HepG2 (cell line): Measurements from ENCODE around the gene CHKA. TPM values are rescaled to one million over a fixed set of nuclear protein-coding genes. Genes with fewer than 3 reads are reported as not detected.

ENCODE experiments used
- BHLHE40 ChIP-seq: IDR thresholded peaks from 2 replicates; pipeline ENCODE4 v1.6.1; 2011; ENCODE audit warnings: low read length, improper control_type of control experiment
- HNF4G ChIP-seq, 2 experiments: sonication (generic) in 1 of 2; formaldehyde crosslinking in 1 of 2; IDR thresholded peaks; 2 replicates each; pipeline versions ENCODE4 v1.4.0 to v1.6.1; 2011 to 2020; ENCODE audit warnings: borderline replicate concordance in 2 of 2, low read depth in 2 of 2, mild to moderate bottlenecking in 2 of 2, low read length in 1 of 2, missing genetic modification reagents in 1 of 2, moderate library complexity in 1 of 2
- MXD4 ChIP-seq: IDR thresholded peaks from 2 replicates; pipeline ENCODE4 v1.6.1; 2016; ENCODE audit warnings: mild to moderate bottlenecking, missing biosample characterization, missing genetic modification reagents
- PCBP2 ChIP-seq: fragments of 200-400 bp; formaldehyde crosslinking; optimal IDR thresholded peaks from 2 replicates; pipeline ENCODE3; 2018; ENCODE audit warnings: low read length, low read depth; ENCODE audit not compliant: poor library complexity, severe bottlenecking
- RCOR2 ChIP-seq: IDR thresholded peaks from 2 replicates; pipeline ENCODE4 v1.6.1; 2016; ENCODE audit warnings: missing biosample characterization, missing genetic modification reagents
- TEAD3 ChIP-seq: optimal IDR thresholded peaks from 2 replicates; pipeline ENCODE3; 2016; ENCODE audit warnings: borderline replicate concordance
- XBP1 ChIP-seq: sonication (generic); formaldehyde crosslinking; IDR thresholded peaks from 2 replicates; pipeline ENCODE4 v1.5.0; 2020; ENCODE audit warnings: missing genetic modification reagents
- ZBTB38 ChIP-seq: sonication (generic); formaldehyde crosslinking; IDR thresholded peaks from 2 replicates; pipeline ENCODE4 v1.5.1; 2020; ENCODE audit warnings: mild to moderate bottlenecking, missing genetic modification reagents
- ZC3H4 ChIP-seq: sonication (generic); formaldehyde crosslinking; IDR thresholded peaks from 2 replicates; pipeline ENCODE4 v1.4.0; 2020; ENCODE audit warnings: missing genetic modification reagents, borderline replicate concordance
- ZNF460 ChIP-seq: sonication (generic); formaldehyde crosslinking; IDR thresholded peaks from 2 replicates; pipeline ENCODE4 v1.5.1; 2020; ENCODE audit warnings: missing genetic modification reagents, mild to moderate bottlenecking, borderline replicate concordance
- polyA plus RNA-seq, 8 experiments: library from polyadenylated mRNA; depleted of rRNA in 3 of 8; stranded (reverse) in 7 of 8; unstranded in 1 of 8; fragments of >200 nt; fragmentation: Illumina TruSeq in 4 of 8; extraction: Trizol in 4 of 8; gene quantifications; 2 replicates each; pipeline versions ENCODE4 v1.2.1 to v1.2.3, GENCODE V29; 2011 to 2016; ENCODE audit warnings: low read depth in 4 of 8, missing spikeins in 1 of 8, mixed read lengths in 1 of 8; ENCODE audit not compliant: insufficient read depth in 1 of 8
- total RNA-seq, 5 experiments: library from RNA; depleted of rRNA; stranded (reverse); fragments of >200 nt; fragmentation: Illumina TruSeq; extraction: Trizol; gene quantifications; 2 replicates each; pipeline ENCODE4 v1.2.3, GENCODE V29; 2016; ENCODE audit warnings: low read depth in 1 of 5
- TF ChIP-seq, protein P1 (sequence below): IDR thresholded peaks from 2 replicates; pipeline ENCODE4 v1.6.1; 2016; ENCODE audit warnings: mild to moderate bottlenecking
- TF ChIP-seq, protein P2 (sequence below): sonication (generic); formaldehyde crosslinking; IDR thresholded peaks from 2 replicates; pipeline ENCODE4 v1.9.0; 2021; ENCODE audit warnings: mild to moderate bottlenecking, missing genetic modification reagents
- TF ChIP-seq, protein P3 (sequence below): sonication (generic); formaldehyde crosslinking; IDR thresholded peaks from 2 replicates; pipeline ENCODE4 v1.4.0; 2020; ENCODE audit warnings: missing genetic modification reagents
- TF ChIP-seq, protein P4 (sequence below): sonication (generic); formaldehyde crosslinking; IDR thresholded peaks from 2 replicates; pipeline ENCODE4 v1.4.0; 2020; ENCODE audit warnings: missing genetic modification reagents

The CHKA gene
- total and polyA plus RNA-seq, 2 of the 13 experiments (the other 11 are each of a cell fraction or from before 2014, with no cell fraction given) = 71.6 to 92.7 TPM

DNA sequence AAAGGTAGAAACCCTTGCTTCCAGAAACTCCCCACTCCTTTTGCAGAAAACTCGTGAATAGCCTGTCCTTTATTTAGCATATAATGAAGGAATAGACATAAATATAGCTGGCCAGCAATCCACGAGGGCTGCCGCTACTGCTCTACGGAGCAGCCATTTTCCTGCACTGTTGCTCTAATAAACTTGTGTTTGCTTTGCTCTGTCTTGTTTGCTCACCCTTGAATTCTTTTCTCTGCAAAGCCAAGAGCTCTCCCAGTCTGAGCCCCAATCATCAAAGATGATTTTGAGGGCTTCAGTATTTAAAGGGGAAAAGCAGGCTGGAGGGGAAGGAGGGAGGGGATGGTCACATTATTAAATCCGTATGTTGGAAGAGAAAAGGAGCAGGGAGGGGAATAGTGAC lies 16.6 kb upstream of the CHKA start (continued):
- TF ChIP-seq, protein P1, sequence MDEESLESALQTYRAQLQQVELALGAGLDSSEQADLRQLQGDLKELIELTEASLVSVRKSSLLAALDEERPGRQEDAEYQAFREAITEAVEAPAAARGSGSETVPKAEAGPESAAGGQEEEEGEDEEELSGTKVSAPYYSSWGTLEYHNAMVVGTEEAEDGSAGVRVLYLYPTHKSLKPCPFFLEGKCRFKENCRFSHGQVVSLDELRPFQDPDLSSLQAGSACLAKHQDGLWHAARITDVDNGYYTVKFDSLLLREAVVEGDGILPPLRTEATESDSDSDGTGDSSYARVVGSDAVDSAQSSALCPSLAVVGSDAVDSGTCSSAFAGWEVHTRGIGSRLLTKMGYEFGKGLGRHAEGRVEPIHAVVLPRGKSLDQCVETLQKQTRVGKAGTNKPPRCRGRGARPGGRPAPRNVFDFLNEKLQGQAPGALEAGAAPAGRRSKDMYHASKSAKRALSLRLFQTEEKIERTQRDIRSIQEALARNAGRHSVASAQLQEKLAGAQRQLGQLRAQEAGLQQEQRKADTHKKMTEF (CRISPR knock-in tag) = peak; percentile 63; the same call in 1 of the 2 replicates
- no peak for TF ChIP-seq ZC3H4 (CRISPR knock-in tag)
- no peak for TF ChIP-seq HNF4G (IDR thresholded peaks at IDR 0.05; ENCODE audit: borderline replicate concordance, low read depth, low read length)
- no peak for TF ChIP-seq HNF4G (CRISPR knock-in tag; IDR thresholded peaks at IDR 0.05; ENCODE audit: borderline replicate concordance, low read depth)
- peak; percentile 43; the same call in 1 of the 2 replicates for TF ChIP-seq RCOR2
- TF ChIP-seq, protein P2, sequence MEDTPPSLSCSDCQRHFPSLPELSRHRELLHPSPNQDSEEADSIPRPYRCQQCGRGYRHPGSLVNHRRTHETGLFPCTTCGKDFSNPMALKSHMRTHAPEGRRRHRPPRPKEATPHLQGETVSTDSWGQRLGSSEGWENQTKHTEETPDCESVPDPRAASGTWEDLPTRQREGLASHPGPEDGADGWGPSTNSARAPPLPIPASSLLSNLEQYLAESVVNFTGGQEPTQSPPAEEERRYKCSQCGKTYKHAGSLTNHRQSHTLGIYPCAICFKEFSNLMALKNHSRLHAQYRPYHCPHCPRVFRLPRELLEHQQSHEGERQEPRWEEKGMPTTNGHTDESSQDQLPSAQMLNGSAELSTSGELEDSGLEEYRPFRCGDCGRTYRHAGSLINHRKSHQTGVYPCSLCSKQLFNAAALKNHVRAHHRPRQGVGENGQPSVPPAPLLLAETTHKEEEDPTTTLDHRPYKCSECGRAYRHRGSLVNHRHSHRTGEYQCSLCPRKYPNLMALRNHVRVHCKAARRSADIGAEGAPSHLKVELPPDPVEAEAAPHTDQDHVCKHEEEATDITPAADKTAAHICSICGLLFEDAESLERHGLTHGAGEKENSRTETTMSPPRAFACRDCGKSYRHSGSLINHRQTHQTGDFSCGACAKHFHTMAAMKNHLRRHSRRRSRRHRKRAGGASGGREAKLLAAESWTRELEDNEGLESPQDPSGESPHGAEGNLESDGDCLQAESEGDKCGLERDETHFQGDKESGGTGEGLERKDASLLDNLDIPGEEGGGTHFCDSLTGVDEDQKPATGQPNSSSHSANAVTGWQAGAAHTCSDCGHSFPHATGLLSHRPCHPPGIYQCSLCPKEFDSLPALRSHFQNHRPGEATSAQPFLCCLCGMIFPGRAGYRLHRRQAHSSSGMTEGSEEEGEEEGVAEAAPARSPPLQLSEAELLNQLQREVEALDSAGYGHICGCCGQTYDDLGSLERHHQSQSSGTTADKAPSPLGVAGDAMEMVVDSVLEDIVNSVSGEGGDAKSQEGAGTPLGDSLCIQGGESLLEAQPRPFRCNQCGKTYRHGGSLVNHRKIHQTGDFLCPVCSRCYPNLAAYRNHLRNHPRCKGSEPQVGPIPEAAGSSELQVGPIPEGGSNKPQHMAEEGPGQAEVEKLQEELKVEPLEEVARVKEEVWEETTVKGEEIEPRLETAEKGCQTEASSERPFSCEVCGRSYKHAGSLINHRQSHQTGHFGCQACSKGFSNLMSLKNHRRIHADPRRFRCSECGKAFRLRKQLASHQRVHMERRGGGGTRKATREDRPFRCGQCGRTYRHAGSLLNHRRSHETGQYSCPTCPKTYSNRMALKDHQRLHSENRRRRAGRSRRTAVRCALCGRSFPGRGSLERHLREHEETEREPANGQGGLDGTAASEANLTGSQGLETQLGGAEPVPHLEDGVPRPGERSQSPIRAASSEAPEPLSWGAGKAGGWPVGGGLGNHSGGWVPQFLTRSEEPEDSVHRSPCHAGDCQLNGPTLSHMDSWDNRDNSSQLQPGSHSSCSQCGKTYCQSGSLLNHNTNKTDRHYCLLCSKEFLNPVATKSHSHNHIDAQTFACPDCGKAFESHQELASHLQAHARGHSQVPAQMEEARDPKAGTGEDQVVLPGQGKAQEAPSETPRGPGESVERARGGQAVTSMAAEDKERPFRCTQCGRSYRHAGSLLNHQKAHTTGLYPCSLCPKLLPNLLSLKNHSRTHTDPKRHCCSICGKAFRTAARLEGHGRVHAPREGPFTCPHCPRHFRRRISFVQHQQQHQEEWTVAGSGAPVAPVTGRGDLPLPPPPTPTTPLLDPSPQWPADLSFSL (CRISPR knock-in tag) = no peak
- TF ChIP-seq TEAD3 (CRISPR knock-in tag) = no peak
- TF ChIP-seq, protein P3, sequence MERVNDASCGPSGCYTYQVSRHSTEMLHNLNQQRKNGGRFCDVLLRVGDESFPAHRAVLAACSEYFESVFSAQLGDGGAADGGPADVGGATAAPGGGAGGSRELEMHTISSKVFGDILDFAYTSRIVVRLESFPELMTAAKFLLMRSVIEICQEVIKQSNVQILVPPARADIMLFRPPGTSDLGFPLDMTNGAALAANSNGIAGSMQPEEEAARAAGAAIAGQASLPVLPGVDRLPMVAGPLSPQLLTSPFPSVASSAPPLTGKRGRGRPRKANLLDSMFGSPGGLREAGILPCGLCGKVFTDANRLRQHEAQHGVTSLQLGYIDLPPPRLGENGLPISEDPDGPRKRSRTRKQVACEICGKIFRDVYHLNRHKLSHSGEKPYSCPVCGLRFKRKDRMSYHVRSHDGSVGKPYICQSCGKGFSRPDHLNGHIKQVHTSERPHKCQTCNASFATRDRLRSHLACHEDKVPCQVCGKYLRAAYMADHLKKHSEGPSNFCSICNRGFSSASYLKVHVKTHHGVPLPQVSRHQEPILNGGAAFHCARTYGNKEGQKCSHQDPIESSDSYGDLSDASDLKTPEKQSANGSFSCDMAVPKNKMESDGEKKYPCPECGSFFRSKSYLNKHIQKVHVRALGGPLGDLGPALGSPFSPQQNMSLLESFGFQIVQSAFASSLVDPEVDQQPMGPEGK (CRISPR knock-in tag) = peak; percentile 29; the same call in 1 of the 2 replicates
- TF ChIP-seq MXD4 (CRISPR knock-in tag) = no peak
- TF ChIP-seq PCBP2 = no peak
- no peak for TF ChIP-seq ZNF460 (CRISPR knock-in tag)
- TF ChIP-seq BHLHE40 = no peak
- no peak for TF ChIP-seq ZBTB38 (CRISPR knock-in tag)
- no peak for TF ChIP-seq XBP1 (CRISPR knock-in tag)
- TF ChIP-seq, protein P4, sequence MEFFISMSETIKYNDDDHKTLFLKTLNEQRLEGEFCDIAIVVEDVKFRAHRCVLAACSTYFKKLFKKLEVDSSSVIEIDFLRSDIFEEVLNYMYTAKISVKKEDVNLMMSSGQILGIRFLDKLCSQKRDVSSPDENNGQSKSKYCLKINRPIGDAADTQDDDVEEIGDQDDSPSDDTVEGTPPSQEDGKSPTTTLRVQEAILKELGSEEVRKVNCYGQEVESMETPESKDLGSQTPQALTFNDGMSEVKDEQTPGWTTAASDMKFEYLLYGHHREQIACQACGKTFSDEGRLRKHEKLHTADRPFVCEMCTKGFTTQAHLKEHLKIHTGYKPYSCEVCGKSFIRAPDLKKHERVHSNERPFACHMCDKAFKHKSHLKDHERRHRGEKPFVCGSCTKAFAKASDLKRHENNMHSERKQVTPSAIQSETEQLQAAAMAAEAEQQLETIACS (CRISPR knock-in tag) = no peak
